Natural killer cell (primary cell): ENCODE results near the gene NFASC. TPM values are rescaled to one million over a fixed set of nuclear protein-coding genes. Genes with fewer than 3 reads are reported as not detected.

Experiments
- ATAC-seq, 3 donors: fragments of 150-1000 bp in 2 of 3; fragments of 200-7000 bp in 1 of 3; cut with Tn5 transposase; 1 replicate in 1 of 3; 2 replicates in 2 of 3; pipeline ENCODE4 v1.10.0; 2021; ENCODE audit warnings: mild to moderate bottlenecking in 2 of 3, moderate library complexity in 2 of 3
- DNase-seq, 2 donors: peaks; one replicate each; pipeline versions ENCODE4 v3.0.0 to v3.0.0-alpha.2; 2013 to 2021; ENCODE audit warnings: mixed read lengths in 1 of 2
- H3K27ac ChIP-seq: one replicate; pipeline ENCODE4 v1.5.1; 2013; ENCODE audit warnings: mild to moderate bottlenecking, low read length
- H3K27me3 ChIP-seq: one replicate; pipeline ENCODE4 v1.6.1; 2013; ENCODE audit warnings: low read length; ENCODE audit not compliant: control insufficient read depth, insufficient read depth
- H3K36me3 ChIP-seq: one replicate; pipeline ENCODE4 v1.6.1; 2013; ENCODE audit warnings: low read length; ENCODE audit not compliant: control insufficient read depth, insufficient read depth
- H3K4me1 ChIP-seq: one replicate; pipeline ENCODE4 v1.6.1; 2013; ENCODE audit warnings: low read length; ENCODE audit not compliant: control insufficient read depth, insufficient read depth
- H3K4me3 ChIP-seq: one replicate; pipeline ENCODE4 v1.5.1; 2013; ENCODE audit warnings: low read length
- H3K9me3 ChIP-seq: one replicate; pipeline ENCODE4 v1.6.1; 2013; ENCODE audit warnings: low read length; ENCODE audit not compliant: control insufficient read depth, insufficient read depth
- H3K27ac Mint-ChIP-seq, 2 donors: one replicate each; pipeline ENCODE4 v1.8.0; 2022; ENCODE audit warnings: mild to moderate bottlenecking in 2 of 2, mixed read lengths in 2 of 2, moderate library complexity in 1 of 2
- H3K27me3 Mint-ChIP-seq, 2 donors: one replicate each; pipeline ENCODE4 v1.8.0; 2022; ENCODE audit warnings: low read depth in 2 of 2, mixed read lengths in 2 of 2
- H3K36me3 Mint-ChIP-seq: one replicate; pipeline ENCODE4 v1.8.0; 2022; ENCODE audit warnings: mixed read lengths
- H3K4me1 Mint-ChIP-seq, 2 donors: one replicate each; pipeline ENCODE4 v1.8.0; 2022; ENCODE audit warnings: mixed read lengths in 2 of 2
- H3K4me3 Mint-ChIP-seq: one replicate; pipeline ENCODE4 v1.8.0; 2022; ENCODE audit warnings: mild to moderate bottlenecking, moderate library complexity, mixed read lengths
- H3K9me3 Mint-ChIP-seq, 2 donors: one replicate each; pipeline ENCODE4 v1.8.0; 2022; ENCODE audit warnings: mixed read lengths in 2 of 2
- CTCF ChIP-seq: fragments of 200-600 bp; IDR thresholded peaks from one replicate; pipeline ENCODE4 v1.8.0; 2022; ENCODE audit warnings: antibody characterized with exemption
- WGBS: methylation state at CpG from one replicate; pipeline ENCODE4 v1.1.7; 2013; ENCODE audit warnings: missing lambda C conversion rate; ENCODE audit not compliant: insufficient coverage; 5-methylcytosine and 5-hydroxymethylcytosine counted together
- intact Hi-C: fragments of 100-400 bp; cut with micrococcal nuclease; formaldehyde crosslinking; loops from one replicate; pipeline ENCODE4 v1.14.2; 2022
- total RNA-seq, 4 donors: library from RNA; stranded (reverse); fragments of 120-200 nt in 1 of 4; gene quantifications; one replicate each; pipeline versions ENCODE4 v1.2.3 to v1.2.4, GENCODE V29; 2013 to 2022

The NFASC gene
- total RNA-seq, 3 donors from 2014 or later (not counting 1 experiment from before 2014, with no cell fraction given), result 0.09 to 0.27 TPM; not detected in 1

GRCh38 chr1:205061227-205061626, 190.6 kb downstream of the NFASC start:
- Mint-ChIP-seq H3K4me3 (no peak overlapping the region), H3K27me3 (peaks cover 0 to under 1% of the 10 kb centered on the region in 2 donors), H3K4me1 (no peaks in the 10 kb centered on the region), H3K27ac (no peak overlapping the region), H3K36me3 (no peaks in the 10 kb centered on the region), H3K9me3 (no peaks in the 10 kb centered on the region)
- DNase-seq (no peak), ATAC-seq (peak in 1 of 3 donors; percentile 1)
- H3K4me3 ChIP-seq, result no peak overlapping the region
- H3K36me3 ChIP-seq, result no peaks in the 10 kb centered on the region
- TF ChIP-seq CTCF, result no peak
- no peaks in the 10 kb centered on the region for H3K9me3 ChIP-seq
- intact Hi-C loops, result loop anchor here (10.0 kb wide), 2 partner anchors 86 to 184 kb away; no protein-coding TSS in a partner anchor
- H3K27ac ChIP-seq, result no peak overlapping the region
- H3K4me1 ChIP-seq, result peaks cover 6% of the 10 kb centered on the region
- WGBS, result 87% methylated on average over 14 of the region's 14 CpGs
- H3K27me3 ChIP-seq, result no peaks in the 10 kb centered on the region

- Histone ChIP-seq H3K4me1 (peaks cover 6% of the 10 kb centered on the region), H3K4me3 (no peak overlapping the region), H3K9me3 (no peaks in the 10 kb centered on the region), H3K27me3 (no peaks in the 10 kb centered on the region), H3K36me3 (no peaks in the 10 kb centered on the region), H3K27ac (no peak overlapping the region)
- Mint-ChIP-seq H3K4me3 (no peak overlapping the region), H3K9me3 (no peaks in the 10 kb centered on the region), H3K27me3 (peaks cover 0 to 4% of the 10 kb centered on the region in 2 donors), H3K4me1 (no peaks in the 10 kb centered on the region), H3K36me3 (no peaks in the 10 kb centered on the region), H3K27ac (no peak overlapping the region)
- DNase-seq, result peak; percentile 52 to 82
- intact Hi-C loops, result loop anchor here (10.0 kb wide), 2 partner anchors 87 to 183 kb away; no protein-coding TSS in a partner anchor
- 47% methylated on average over 13 of the region's 13 CpGs for WGBS
- ATAC-seq, result peak; percentile 67 to 82 (median 81)
- peak; percentile 68 for TF ChIP-seq CTCF
Measured at GRCh38 chr1:205061665-205062069, 191.0 kb downstream of the NFASC start.

- Mint-ChIP-seq H3K36me3 (no peaks in the 10 kb centered on the region), H3K27me3 (peaks cover 0 to 4% of the 10 kb centered on the region in 2 donors), H3K4me3 (no peak overlapping the region), H3K4me1 (no peaks in the 10 kb centered on the region), H3K9me3 (no peaks in the 10 kb centered on the region), H3K27ac (no peak overlapping the region)
- H3K27me3 ChIP-seq, result no peaks in the 10 kb centered on the region
- TF ChIP-seq CTCF, result no peak
- DNase-seq (no peak), ATAC-seq (no peak)
- no peaks in the 10 kb centered on the region for H3K36me3 ChIP-seq
- no peak overlapping the region for H3K4me3 ChIP-seq
- H3K4me1 ChIP-seq, result peaks cover 6% of the 10 kb centered on the region
- intact Hi-C loops, result loop anchor here (10.0 kb wide), 2 partner anchors 88 to 182 kb away; no protein-coding TSS in a partner anchor
- H3K9me3 ChIP-seq, result no peaks in the 10 kb centered on the region
- no peak overlapping the region for H3K27ac ChIP-seq
- WGBS, result 95% methylated on average over 8 of the region's 8 CpGs
Measured at GRCh38 chr1:205062319-205062718, 191.7 kb downstream of the NFASC start.

- no peaks in the 10 kb centered on the region for H3K9me3 ChIP-seq
- no peaks in the 10 kb centered on the region for H3K27me3 ChIP-seq
- Mint-ChIP-seq H3K4me1 (no peaks in the 10 kb centered on the region), H3K9me3 (no peaks in the 10 kb centered on the region), H3K27ac (no peak overlapping the region), H3K36me3 (no peaks in the 10 kb centered on the region), H3K27me3 (peaks cover 0 to 4% of the 10 kb centered on the region in 2 donors), H3K4me3 (no peak overlapping the region)
- peaks cover 6% of the 10 kb centered on the region for H3K4me1 ChIP-seq
- no peak overlapping the region for H3K4me3 ChIP-seq
- DNase-seq (no peak), ATAC-seq (no peak)
- no peak overlapping the region for H3K27ac ChIP-seq
- intact Hi-C loops, result loop anchor here (10.0 kb wide), 2 partner anchors 88 to 182 kb away; no protein-coding TSS in a partner anchor
- no peak for TF ChIP-seq CTCF
- H3K36me3 ChIP-seq, result no peaks in the 10 kb centered on the region
- 88% methylated on average over 3 of the region's 3 CpGs for WGBS
Measured at GRCh38 chr1:205062895-205063294, 192.2 kb downstream of the NFASC start.
